Stimulated activated CD8-positive, alpha-beta memory T cell treated with anti-CD3 and anti-CD28 coated beads, Interleukin-7, amount 100 ng/mL, for 4 hours (primary cell): ENCODE measurements around the gene ZSWIM8.
"Not testable (repeated sequence)": the region's sequence is repeated elsewhere in the genome, so short reads cannot be mapped to it uniquely, and the experiment has no call there.

Experiments used
- DNase-seq, 2 donors: peaks; one replicate each; pipeline ENCODE4 v3.0.0-alpha.2; 2020; ENCODE audit warnings: low read depth in 2 of 2

ZSWIM8 gene

GRCh38 chr10:73772281-73773151 is 12.9 kb upstream of the ZSWIM8 start:
- DNase-seq: peak; percentile 57 to 83

- no peak for DNase-seq
Observed at GRCh38 chr10:73773152-73773879, 12.1 kb upstream of the ZSWIM8 start.

- no peak for DNase-seq
Observed at GRCh38 chr10:73774637-73775036, 10.8 kb upstream of the ZSWIM8 start.

GRCh38 chr10:73779018-73779417 is 6.4 kb upstream of the ZSWIM8 start:
- no peak for DNase-seq

GRCh38 chr10:73779539-73780197 is 5.7 kb upstream of the ZSWIM8 start:
- no peak for DNase-seq

- no peak for DNase-seq
Observed at GRCh38 chr10:73780301-73780700, 5.1 kb upstream of the ZSWIM8 start.

- no peak for DNase-seq
Observed at GRCh38 chr10:73780966-73781365, 4.4 kb upstream of the ZSWIM8 start.

GRCh38 chr10:73781548-73781878 is 3.9 kb upstream of the ZSWIM8 start:
- DNase-seq: no peak

- DNase-seq: peak; percentile 81 to 84
Observed at GRCh38 chr10:73781879-73782748, 3.3 kb upstream of the ZSWIM8 start, which contains the start of gene CHCHD1. Gene CHCHD1, plus strand, starts transcription at chr10:73782048. Its CDS starts 28 bp downstream, at chr10:73782076.

- no peak for DNase-seq
Observed at GRCh38 chr10:73782749-73783085, 2.7 kb upstream of the ZSWIM8 start.

- peak in 1 of 2 donors; percentile 27 for DNase-seq
Observed at GRCh38 chr10:73785721-73786511, 510 bp downstream of the ZSWIM8 start.

- no peak for DNase-seq
Observed at GRCh38 chr10:73786512-73786885, 1.1 kb downstream of the ZSWIM8 start.

- DNase-seq: not testable (repeated sequence)
Observed at GRCh38 chr10:73787031-73787800, 1.8 kb downstream of the ZSWIM8 start.

- no peak for DNase-seq
Observed at GRCh38 chr10:73788864-73789658, 3.7 kb downstream of the ZSWIM8 start.

GRCh38 chr10:73789659-73790055 is 4.3 kb downstream of the ZSWIM8 start:
- no peak for DNase-seq

- no peak for DNase-seq
Observed at GRCh38 chr10:73790886-73791625, 5.7 kb downstream of the ZSWIM8 start.

- no peak for DNase-seq
Observed at GRCh38 chr10:73791871-73792400, 6.5 kb downstream of the ZSWIM8 start.

GRCh38 chr10:73793456-73793855 is 8.1 kb downstream of the ZSWIM8 start:
- no peak for DNase-seq
